ENCODE data around the gene TDP1. TPM values are rescaled to one million over a fixed set of nuclear protein-coding genes. Genes with fewer than 3 reads are reported as not detected.
"Not testable (repeated sequence)": the region's sequence is repeated elsewhere in the genome, so short reads cannot be mapped to it uniquely, and the experiment has no call there.

The TDP1 gene
- total RNA-seq, 1 experiment from 2014 or later: 49.9 TPM

GRCh38 chr14:90042496-90043252 lies 86.9 kb downstream of the TDP1 start:
- DNase-seq (ENCODE audit: low read depth): no peak

GRCh38 chr14:90045616-90046015 lies 89.9 kb downstream of the TDP1 start:
- DNase-seq (ENCODE audit: low read depth): no peak

GRCh38 chr14:90049390-90049789 lies 93.7 kb downstream of the TDP1 start:
- no peak for DNase-seq (ENCODE audit: low read depth)

DNA sequence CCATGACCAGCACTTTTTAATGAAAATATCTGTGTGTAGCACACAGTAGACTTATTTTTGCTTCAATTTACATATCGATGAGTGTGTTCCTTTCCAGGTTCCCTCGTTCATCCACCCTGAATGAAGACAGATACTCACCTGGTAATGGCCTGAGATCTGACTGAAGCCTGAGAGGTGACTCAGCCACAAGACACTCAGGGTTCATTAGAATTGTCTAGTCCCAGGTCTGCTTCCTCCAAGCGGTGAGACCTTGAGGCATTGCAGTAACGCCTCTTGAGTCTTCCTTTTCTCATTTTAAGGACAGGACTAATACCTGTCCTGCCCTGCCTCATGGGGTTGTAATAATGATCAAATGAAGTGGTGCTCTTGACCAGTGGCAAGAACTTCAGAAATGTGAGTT lies 94.5 kb downstream of the TDP1 start:
- no peak for DNase-seq (ENCODE audit: low read depth)

DNA sequence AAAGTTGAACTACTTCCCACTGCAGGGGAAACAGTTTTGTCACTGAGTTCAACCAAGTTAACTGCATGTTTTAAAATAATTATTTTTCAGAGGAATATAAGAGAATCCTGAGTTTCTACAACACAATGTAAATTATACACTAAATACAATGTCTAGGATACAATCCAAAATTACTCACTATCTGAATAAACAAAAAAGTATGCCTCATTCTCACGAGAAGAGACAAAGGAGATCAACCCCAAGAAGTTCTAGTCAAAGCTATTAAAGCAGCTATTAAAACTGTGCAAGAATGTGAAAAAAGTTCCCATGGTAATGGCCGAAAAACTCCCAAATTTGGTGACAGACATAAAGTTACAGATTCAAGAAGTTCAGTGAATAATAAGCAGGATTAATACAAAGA lies 97.3 kb downstream of the TDP1 start:
- no peak for DNase-seq (ENCODE audit: low read depth)

GRCh38 chr14:90054803-90055202 lies 99.1 kb downstream of the TDP1 start:
- no peak for DNase-seq (ENCODE audit: low read depth)

DNA sequence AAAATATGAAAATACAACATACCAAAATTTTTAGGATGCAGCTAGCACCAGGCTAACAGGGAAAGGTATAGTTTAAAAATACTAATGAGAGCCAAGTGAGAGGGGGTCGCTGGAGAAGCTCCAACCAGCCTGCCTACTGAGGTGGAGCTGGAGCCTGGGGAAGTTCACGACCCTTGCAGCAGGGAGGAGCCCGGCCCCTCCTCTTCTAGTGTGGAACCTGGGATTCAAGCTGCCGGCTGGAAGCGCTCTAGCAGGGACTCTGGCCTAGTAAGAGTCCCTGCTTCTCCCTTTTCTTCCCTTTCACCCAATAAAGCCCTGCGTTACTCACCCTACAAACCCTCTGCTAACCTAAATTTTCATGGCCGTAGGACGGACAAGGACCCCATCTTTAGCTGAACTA lies 101.1 kb downstream of the TDP1 start:
- DNase-seq (ENCODE audit: low read depth): no peak

- no peak for DNase-seq (ENCODE audit: low read depth)
Measured at GRCh38 chr14:90058876-90059458, 103.2 kb downstream of the TDP1 start.

DNA sequence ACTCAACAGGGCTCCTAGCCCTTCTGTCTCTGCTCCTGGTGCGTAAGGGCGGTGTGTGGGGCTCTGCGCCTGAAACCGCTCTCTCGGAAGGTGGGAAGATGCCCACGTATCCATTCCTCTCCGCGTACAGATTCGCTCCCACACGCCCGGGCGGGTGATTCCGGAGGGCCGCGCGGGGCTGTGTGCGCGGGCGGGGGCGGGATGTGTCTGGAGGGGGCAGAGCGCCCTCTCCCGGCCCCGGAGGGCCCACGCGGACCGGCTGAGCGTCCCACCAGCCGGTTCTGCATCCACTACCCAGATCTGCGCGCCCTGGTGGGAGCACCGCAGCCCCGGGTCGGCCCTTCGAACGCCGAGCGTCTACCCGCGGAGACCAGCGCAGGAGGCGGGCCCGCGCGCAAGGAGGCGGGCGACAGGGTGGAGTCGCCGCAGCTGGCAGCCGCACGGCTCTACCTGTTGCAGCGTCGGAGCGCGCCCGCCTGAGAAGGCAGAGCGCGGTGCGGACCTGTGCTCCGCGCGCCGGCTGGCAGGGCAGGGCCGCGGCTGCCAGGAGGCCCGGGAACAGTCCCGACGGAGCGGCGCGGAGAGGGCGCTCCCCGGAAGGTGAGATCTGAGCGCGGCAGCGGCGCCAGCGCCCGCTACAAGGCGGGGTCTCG lies 104.7 kb downstream of the TDP1 start:
- peak; percentile 44 for DNase-seq (ENCODE audit: low read depth)

- peak; percentile 8 for DNase-seq (ENCODE audit: low read depth)
Measured at GRCh38 chr14:90060965-90061684, 105.4 kb downstream of the TDP1 start.

DNA sequence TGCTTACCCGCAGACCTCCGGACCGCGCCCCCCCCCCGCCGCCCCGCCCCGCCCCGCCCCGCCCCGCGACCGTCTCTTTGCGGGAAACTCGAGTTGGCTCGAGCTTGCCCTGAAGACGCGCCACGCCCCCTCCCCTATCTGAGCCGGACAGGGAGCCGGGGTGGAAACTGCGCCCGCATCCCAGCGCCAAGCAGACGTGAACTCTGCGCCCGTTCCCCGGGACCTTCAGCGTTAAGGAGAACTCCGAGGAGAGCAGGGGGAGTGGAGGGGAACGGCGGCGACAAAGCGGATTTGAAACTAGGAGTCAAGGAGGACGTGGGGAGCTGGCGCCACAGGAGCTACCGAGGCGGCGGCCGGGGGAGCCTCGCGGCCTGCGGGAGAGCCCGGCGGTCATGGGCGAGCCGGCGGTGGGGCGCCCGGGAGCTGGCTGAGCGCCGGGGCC lies 106.0 kb downstream of the TDP1 start, which contains the start of gene KCNK13:
Gene KCNK13 (plus strand): TSS at position 310 of the 442 bp plus-strand sequence. CDS start 212 bp downstream, outside the sequence.
- no peak for DNase-seq (ENCODE audit: low read depth)

GRCh38 chr14:90062127-90062794 lies 106.5 kb downstream of the TDP1 start:
- DNase-seq (ENCODE audit: low read depth): no peak

DNA sequence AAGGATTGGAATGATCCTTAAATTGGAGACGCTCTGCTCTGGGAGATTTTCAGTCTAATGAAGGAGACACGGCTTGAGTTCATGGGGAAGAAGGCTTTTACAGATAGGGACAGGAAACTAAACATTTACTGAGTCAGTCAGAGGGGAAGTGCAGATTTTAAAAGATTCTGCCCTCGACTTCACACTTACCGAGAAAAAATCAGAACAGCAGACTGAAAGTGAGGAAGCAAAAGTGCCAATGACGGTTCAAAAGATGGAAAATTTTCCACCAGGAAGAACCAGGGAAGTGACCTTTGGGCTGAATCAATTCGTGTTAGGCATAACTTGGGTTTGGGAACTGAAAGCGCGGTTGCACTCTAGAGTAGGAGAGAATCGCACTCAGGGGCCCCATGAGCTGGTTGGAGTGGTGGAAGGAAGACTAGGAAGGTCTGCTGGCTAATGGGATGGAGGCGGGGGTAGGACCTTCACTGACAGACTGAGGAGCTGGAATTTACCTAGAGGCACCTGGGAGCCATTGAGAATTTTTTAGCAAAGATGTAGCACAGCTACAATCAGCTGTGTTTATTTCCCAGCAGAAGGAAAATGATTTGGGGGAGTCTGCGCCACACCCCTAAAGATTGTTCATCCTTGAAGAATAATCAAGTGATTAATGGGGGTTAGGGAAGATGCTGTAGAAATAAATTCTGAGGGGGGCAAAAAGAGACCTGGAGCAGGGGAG lies 107.3 kb downstream of the TDP1 start:
- DNase-seq (ENCODE audit: low read depth): no peak

- no peak for DNase-seq (ENCODE audit: low read depth)
Measured at GRCh38 chr14:90072350-90072749, 116.6 kb downstream of the TDP1 start.

GRCh38 chr14:90079576-90079975 lies 123.8 kb downstream of the TDP1 start:
- no peak for DNase-seq (ENCODE audit: low read depth)

DNA sequence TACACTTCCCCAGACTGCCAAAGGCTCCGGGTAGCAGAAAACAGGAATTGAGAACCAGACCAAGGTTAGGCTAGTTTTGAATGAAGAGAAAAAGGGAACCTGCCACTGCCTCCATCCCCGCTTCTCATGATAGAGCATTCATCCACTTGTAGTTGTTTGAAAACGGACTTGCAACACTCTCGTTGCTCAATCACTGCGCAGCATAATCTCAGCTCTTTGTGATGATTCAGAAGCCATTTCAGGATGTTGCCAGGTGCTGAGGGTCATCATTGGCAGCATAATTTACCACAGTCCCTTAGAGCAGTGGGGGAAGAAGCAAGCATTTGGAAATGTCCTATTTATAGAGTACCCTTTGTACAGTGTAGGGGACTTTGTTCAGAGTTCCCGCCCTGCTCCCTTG lies 131.7 kb downstream of the TDP1 start:
- peak; percentile 79 for DNase-seq (ENCODE audit: low read depth)

GRCh38 chr14:90088176-90088575 lies 132.4 kb downstream of the TDP1 start:
- DNase-seq (ENCODE audit: low read depth): no peak

GRCh38 chr14:90089486-90089885 lies 133.8 kb downstream of the TDP1 start:
- not testable (repeated sequence) for DNase-seq (ENCODE audit: low read depth)

GRCh38 chr14:90091393-90091792 lies 135.7 kb downstream of the TDP1 start:
- peak; percentile 44 for DNase-seq (ENCODE audit: low read depth)

DNA sequence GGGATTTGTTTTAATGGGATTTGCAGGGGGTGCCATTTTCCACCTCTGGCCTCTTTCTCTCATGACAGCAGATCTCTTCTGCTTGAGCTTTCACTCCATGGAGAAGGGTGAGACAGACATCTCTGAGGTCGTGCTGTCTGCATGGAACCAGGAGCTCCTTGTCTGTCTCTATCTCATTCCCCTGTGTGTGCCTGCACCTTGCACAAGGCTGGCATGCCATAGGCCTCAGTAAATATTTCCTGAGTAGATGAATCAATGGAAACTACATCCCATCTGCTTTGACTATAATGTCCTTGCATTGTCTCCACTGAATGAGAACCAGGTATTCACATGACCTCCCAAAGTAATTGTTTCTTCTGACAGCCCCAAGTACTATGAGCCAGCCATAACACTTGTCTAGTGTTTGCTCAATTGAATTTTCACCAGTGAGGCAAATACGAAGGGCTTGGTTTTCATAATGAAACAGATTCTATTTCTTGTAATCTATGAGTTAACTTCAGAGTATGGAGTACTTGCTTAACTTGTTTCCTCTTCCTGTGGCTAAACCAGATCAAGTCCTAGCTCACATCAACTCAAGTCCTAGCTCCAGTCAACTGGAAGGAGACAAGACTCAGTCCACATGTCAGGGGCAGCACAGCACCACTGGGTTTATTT lies 138.3 kb downstream of the TDP1 start:
- DNase-seq (ENCODE audit: low read depth): peak; percentile 66
